AG08395 (cell line): ENCODE data around the gene ASB2.

ENCODE experiments used
- DNase-seq: peaks from one replicate; pipeline ENCODE4 v3.0.0; 2012; ENCODE audit warnings: mixed read lengths, low spot score

Gene ASB2, protein sequence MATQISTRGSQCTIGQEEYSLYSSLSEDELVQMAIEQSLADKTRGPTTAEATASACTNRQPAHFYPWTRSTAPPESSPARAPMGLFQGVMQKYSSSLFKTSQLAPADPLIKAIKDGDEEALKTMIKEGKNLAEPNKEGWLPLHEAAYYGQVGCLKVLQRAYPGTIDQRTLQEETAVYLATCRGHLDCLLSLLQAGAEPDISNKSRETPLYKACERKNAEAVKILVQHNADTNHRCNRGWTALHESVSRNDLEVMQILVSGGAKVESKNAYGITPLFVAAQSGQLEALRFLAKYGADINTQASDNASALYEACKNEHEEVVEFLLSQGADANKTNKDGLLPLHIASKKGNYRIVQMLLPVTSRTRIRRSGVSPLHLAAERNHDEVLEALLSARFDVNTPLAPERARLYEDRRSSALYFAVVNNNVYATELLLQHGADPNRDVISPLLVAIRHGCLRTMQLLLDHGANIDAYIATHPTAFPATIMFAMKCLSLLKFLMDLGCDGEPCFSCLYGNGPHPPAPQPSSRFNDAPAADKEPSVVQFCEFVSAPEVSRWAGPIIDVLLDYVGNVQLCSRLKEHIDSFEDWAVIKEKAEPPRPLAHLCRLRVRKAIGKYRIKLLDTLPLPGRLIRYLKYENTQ

DNA sequence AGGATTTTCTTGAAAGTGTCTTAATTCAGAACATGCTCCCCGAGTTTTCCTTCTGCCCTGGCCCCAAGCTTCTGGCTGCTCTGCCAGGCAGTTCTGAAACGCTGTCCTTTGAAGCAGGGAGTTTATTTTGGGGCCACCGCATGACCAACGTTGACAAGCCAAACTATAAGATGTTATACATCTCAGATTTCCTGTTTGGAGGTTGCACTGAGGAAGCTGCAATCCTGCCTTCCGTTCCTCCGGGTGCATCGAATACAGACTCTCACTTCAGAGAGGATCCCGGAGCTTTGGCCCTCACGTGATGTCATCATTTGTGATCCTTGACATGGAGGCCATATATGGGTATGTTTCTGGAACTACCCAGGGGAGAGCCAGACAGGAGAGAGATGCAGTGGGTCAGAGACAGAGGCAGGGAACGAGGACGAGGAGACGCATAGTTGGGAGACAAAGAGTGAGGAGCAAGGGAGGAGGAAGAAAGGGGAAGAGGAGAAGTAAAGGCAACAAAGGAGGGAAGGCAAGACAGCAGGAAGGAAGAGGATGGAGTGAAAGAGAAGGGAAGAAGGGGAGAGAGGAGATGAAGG lies at the start of gene ASB2:
Gene ASB2, minus strand, starts transcription at position 94 of the 581 bp plus-strand sequence. CDS start 12,031 bp downstream, outside the sequence.
- DNase-seq: no peak

DNA sequence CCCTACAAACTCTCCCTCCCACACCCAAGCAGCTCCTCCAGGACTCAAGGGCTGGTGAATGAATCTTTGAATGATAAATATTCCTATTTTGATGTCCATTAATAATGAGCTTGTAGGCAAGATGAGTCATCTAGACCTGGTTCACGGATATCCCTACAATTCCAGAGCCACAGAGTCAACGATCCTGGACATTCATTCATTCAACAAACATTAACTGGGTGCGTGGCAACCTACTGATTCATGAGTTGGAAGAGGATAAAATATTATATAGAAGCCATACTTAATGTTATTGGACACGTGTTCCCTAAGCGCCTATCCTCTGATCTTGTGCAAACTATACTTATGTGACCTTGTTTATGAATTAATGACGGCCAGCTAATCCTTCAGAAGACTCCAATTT lies 49.4 kb upstream of the ASB2 start:
- DNase-seq: no peak

- no peak for DNase-seq
These were observed 48.2 kb upstream of the ASB2 start for GRCh38 chr14:94024549-94024948.

DNA sequence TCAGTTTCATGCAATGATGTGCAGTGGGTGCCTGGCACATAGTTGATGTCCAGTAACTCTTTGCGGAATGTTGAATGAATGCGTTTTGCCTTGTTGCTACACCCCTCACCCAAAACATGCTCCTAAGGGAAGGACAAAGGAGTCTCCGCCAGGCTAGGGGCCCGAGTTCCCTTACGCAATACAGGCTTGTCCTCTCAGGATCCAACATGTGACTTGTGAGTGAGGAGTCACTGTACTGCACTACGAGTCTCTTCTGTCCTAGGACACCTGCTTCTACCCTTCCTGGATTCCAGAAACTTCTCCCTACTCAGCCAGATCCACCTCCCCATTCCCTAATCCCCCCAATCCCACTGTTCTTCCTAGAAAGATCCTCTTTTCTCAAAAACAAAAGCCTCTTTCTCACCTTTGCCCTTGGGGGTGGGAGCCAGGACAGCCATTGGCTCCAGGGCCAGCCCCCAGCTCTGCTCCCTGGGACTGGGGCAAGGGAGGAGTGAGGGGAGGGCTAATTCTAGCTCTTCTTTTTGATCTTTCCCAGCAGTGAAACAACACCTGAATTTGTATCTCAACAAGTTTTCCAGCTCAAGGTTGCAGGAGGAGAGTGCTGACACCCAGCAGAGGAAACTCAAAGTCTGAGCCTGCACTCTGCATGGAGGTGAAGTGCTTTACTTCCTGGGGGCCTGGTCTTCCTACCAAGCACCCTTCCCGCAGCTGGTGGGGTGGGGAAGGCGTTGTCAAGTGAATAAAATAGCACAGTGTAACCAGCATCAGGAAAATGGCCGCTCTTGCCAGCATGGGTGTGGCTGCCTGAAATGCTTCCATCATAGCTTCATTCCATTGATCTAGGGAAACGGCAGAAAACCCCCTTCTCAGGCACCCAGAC lies 46.4 kb upstream of the ASB2 start:
- DNase-seq: no peak

GRCh38 chr14:94021416-94022157 lies 45.2 kb upstream of the ASB2 start:
- no peak for DNase-seq

- DNase-seq: peak; percentile 38
These were observed 44.6 kb upstream of the ASB2 start for GRCh38 chr14:94021001-94021400.

DNA sequence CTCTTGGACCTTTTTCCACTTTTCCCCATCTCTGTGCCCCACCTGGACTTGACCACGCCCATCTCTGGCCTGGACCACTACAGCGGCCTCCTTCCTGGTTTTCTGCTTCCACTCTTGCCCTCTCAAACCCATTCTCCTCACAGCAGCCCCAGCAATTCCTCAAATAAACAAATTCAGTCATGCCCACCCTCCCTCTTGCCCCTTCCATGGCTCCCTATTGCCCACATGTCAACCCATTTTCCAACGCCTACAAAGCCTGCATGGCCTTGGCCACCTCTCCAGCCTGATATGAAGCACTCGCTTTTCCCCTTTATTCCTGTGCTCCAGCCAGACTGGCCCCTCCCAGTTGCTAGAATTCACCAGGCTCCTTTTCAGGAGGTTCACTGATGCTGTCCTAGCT lies 43.9 kb upstream of the ASB2 start:
- DNase-seq: no peak

- DNase-seq: no peak
These were observed 43.0 kb upstream of the ASB2 start for GRCh38 chr14:94019329-94019728.

GRCh38 chr14:94018308-94018707 lies 41.9 kb upstream of the ASB2 start:
- no peak for DNase-seq

DNA sequence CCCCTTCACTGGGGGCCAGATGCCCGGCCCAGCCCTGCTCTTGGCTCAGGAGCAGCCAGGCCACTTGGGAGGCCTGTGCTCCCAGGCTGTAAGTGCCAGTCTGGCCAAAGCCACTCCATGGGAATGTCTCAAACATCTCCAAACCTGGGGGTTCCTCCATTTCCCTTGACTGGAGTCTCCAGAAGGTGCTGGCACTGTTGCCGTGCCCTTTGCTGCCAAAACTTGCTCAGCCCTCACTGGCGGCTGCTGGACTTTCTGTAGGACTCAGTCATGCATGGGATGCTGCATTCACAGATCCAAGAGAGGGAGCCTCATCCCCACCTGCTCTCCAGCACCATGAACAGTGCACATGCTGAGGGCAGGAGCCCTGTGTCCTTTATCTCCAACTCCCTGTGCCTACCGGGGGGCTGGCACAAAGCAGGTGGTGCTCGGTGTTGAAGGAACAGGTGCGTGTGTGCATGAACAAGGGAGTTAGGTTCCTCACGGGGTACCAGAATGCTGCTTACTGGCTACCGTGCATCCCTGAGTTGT lies 40.1 kb upstream of the ASB2 start:
- DNase-seq: no peak

- DNase-seq: no peak
These were observed 38.9 kb upstream of the ASB2 start for GRCh38 chr14:94015223-94015622.

DNA sequence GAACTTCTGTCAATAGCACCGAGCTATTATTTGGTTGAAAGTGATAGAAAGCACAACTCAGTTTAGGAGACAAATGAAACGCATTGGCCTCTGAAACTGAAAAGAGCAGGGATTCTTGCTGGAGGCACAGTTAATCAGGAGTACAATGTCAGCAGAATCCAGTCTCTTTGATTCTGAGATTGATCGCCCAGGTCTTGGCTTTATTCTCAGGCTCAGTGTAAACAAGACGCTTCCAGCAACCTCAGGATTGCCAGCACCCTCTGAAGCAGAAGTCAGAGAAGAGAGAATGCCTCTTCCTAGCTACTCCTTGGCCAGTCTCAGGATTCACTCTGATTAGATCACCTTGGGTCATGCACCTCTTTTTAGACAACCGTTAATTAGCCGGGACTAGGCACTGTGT lies 38.0 kb upstream of the ASB2 start:
- DNase-seq: no peak

DNA sequence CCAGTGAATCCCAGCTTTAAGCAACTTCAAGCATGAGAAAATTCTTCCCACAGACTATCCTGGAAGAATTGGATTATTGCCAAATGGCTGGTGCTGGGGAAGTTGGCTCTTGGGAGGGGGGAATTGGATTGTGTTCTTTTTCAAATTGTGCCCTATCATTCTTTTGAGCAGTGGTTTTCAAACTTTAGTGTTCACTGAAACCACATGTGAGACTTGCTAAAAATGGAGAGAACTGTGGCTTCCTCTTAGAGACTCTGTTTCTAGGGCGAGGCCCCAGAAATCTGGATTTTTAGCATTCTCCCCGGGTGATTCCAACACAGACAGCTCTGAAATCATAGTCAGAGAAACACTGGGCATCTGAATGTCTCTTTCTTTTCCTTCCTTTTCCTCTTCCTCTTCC lies 35.4 kb upstream of the ASB2 start:
- peak; percentile 32 for DNase-seq

DNA sequence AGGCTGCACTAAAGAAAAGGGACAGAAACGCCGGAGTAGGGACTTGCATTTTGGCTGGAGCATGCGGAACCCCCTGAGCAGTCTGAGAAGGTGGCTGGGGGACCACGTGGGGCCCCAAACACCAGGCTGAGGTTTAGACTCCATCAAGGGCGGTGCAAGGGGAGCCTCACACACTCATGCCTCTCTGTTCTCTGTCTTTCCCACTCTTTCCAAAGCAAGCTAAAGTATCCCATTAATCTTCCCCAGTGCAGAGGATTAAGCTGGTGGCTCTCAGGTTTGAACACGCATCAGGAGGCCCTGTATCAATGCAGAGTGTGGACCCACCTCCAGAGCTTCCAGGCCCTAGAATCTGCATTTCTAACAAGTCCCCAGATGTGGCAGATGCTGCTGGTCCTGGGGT lies 34.3 kb upstream of the ASB2 start:
- DNase-seq: no peak

- DNase-seq: peak; percentile 29
These were observed 33.4 kb upstream of the ASB2 start for GRCh38 chr14:94009767-94010166.

DNA sequence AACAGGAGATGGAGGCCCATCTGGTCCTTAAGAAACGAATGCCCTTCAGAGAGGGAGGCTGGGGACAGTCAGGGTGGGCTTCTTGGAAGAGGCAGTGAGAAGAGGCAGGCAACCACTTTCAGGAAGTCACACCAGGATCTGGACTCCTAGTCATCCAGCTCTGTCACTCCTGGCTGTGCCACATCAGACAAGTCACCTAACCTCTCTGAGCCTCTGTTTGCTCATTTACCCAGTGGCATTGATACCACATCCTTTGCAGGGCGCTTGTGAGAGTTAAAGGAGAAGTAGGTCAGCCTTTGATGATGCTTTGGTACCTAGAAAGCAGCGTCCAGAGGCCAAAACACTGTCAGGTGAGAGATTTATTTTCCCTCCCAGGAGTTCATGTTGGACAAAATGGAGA lies 31.9 kb upstream of the ASB2 start:
- DNase-seq: no peak

GRCh38 chr14:94005324-94006073 lies 29.1 kb upstream of the ASB2 start:
- no peak for DNase-seq

GRCh38 chr14:94004015-94004414 lies 27.6 kb upstream of the ASB2 start:
- DNase-seq: no peak

DNA sequence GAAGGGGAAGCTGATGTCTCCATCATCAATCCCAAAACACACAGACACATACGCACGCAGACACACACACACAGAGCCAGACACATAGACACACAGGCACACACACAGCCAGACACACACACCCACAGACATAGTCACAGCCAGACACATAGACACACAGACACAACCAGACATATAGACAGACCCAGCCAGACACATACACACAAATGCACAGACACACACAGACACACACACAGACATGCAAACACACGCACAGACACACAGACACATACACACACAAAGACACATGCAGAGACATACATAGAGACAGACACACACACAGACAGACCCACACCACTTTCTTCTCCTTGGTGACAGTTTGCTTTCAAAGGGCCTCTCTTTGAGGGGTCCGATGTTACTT lies 27.0 kb upstream of the ASB2 start:
- DNase-seq: no peak
